NCI-H128 (cell line): ENCODE measurements around the gene NIPAL3.
"Not testable (repeated sequence)": the region's sequence is repeated elsewhere in the genome, so short reads cannot be mapped to it uniquely, and the experiment has no call there.

Source experiments
- DNase-seq: peaks from one replicate; lab custom pipeline; 2025; ENCODE audit not compliant: unreplicated experiment; lab: John Stamatoyannopoulos, UW

The NIPAL3 gene

DNA sequence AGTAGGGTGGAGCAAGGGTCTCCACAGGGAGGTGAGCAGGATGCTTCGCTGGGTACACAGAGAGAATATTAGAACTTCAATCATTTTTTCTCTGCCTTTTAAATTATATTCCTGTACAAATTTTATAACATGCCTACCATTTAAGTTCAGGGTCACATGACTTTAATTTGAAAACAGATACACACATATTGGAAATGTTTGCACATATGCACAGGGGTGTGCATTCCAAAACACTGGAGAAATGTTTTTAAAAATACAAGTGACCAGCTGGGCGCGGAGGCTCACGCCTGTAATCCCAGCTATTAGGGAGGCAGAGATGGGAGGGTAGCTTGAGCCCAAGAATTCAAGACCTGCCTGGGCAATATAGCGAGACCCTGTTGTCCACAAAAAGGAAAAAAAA, 39.7 kb downstream of the NIPAL3 start:
- no peak for DNase-seq

DNA sequence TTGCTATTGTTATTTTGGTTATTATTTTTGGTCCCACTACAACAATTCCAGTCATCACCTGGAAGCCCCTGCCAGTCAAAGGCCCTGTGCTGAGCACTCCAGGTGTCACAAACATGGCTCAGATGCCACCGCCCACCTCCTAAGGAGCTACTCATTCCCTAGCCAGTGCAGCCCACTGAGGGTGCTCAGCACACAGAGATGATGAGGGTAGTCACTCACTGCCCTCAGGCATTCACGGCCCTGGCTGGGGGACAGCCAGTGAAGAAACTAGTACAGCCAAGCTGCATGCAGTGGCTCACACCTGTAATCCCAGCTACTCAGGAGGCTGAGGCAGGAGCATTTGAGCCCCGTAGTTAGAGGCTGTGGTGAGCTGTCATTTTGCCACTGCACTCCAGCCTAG, 42.3 kb downstream of the NIPAL3 start:
- DNase-seq = no peak

DNA sequence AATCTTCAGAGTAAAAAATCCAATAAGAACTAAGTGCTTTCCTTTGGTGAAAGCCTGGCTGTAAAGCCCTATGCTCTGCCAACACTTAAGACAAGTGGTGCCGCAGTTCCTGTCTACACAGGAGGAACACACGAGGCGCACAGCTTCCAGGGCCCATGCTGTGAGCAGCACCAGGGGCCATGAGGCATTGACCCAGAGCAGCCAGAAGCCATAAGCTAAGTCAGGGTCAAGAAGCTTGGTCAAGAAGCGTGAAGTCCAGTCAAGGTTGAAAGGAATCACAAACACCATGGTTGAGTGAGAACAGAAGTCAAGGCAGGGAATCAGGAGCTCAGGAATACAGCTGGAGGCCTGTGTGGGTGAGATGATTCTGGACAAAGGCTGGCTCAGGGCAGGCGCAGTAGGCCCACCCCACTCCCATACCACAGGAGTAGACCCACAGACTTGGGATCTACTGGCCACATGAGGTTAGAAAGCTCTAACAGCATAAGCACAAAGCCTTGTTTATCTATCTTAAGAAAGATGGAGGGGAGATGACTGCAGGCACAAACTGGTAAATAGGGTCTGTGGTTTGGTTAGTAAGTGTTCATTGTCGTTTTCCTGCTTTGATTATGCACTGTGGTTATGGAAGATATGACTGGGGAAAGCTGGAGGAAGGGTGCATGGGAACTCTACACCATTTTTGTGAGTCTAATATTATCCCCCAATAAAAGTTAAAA, 44.1 kb downstream of the NIPAL3 start:
- no peak for DNase-seq

DNA sequence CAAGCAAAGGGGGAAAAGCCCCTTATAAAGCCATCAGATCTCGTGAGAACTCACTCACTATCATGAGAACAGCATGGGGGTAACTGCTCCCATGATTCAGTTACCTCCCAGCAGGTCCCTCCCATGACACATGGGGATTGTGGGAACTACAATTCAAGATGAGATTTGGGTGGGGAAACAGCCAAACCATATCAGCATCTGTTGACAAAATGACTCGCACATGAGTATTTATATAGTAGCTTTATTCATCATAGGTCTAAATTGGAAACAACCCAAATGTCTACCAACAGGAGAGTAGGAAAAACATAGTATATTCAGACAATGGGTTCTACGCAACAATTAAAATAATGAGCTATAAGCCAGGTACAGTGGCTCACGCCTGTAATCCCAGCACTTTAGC, 46.5 kb downstream of the NIPAL3 start:
- DNase-seq = not testable (repeated sequence)

DNA sequence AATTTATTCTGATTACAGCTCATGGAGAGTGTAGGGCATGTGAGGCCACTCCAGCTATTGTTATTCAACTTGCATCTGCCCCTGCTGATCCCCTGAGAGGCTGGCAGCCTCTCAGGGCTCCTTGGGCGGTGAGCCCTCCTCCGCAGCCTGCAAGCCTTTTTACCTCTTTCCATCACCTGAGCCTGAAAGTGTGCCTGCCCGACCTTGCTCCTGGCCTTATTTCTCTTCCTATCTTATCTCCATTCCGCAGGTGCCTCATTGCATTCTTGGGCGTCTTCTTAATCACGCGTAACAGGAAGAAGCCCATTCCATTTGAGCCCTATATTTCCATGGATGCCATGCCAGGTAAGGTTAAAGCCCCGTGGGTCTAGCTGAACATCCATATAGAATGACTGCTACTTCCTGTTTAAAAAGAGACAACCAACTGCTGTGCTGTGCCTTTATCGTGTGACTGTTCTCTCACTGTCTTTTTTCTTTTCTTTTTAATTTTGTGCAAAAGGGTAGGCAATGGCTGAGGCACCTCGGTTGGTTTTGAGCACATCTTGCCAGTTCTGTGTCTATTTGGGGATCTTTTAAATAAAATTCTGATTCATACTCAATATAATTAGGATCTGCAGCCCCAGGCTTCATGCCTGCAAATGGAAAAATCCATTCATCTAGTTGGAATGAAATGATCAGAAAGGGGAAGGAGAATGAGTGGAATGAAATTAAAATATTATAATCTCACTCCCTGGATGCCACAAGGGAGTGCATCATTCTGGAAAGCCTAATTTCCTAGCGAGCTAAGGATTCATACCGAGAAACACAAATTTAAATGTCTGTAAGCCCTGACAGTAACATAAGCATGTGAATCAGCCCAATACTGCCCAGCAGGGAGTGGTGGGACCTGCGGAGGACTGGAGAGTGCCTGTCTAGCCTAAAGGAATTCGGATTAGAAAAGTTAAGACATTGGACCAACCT, 48.5 kb downstream of the NIPAL3 start:
- DNase-seq = peak; percentile 67

DNA sequence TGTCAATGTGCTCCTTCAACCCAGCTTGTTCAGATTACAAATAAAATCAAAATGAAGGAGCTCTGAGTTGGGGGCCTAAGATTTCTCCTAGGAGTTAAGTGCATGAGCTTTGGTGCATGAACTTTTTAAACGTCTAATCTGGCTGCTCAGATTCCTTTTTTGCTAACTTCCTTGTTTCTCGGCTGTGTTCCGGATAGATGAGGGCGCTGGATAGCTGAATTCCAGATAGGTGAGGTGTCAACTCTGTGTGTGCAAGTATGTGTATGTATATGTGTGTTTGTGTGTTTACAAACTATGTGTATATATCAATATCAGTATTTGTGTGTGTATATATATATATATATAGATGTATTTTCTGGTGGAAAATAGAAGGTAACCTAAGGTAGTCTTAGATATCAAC, 49.5 kb downstream of the NIPAL3 start:
- no peak for DNase-seq

DNA sequence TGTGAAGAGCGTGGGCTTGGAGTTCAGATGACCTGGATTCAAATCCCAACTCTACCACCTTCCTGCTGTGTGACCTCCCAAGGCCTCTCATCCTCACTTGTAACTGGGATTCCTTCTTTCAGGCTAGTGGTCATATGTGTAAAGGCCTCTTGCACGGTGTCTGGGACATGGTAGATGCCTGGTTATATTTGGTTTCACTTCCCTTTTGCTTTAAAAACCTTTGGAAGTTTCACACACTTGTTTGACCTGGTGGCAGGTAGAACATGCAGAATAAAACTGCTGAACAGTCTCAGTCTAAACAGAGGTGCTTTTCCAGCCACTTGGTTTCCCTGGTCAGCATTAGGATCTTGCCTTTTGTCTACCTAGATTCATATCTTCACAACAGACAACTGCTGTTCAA, 50.0 kb downstream of the NIPAL3 start:
- no peak for DNase-seq

DNA sequence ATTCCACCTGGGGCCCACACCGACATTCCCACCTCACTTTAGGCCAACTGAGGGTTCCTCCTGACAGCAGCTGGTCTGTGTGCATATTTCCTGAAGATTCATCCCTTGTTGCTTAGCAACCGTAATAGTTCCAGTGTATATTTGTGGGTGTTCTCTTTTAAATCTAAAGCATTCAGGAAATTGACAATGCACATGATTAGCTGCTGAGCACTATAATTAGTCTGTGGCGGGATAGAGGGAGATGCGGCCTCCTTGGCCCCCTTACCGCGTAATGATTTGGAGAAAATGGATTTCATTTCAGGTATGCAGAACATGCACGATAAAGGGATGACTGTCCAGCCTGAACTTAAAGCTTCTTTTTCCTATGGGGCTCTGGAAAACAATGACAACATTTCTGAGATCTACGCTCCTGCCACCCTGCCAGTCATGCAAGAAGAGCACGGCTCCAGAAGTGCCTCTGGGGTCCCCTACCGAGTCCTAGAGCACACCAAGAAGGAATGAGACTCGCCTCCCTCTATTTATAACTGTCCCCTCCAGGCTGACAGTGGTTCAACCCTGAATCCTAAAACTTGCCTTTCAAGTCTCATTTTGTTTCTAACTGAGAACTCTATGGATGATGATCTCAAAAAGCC, 53.2 kb downstream of the NIPAL3 start:
- DNase-seq = no peak

DNA sequence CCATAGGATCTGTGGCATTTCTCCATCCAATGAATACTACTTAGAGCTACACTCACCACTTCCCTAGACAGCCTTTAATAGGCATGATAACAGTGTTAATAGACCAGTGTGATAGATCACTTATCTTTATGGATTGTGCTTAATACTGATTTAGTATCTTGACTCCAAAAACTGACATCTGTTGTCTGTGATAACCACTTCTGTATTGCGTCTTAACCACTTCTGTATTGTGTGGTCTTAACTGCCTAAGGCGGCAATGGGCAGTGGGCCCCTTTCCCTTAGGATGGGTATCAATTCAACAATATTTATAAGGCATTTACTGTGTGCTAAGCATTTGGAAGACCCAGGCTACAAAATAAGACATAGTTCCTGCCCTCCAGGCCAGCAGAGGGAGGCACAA, 55.0 kb downstream of the NIPAL3 start:
- DNase-seq = no peak

DNA sequence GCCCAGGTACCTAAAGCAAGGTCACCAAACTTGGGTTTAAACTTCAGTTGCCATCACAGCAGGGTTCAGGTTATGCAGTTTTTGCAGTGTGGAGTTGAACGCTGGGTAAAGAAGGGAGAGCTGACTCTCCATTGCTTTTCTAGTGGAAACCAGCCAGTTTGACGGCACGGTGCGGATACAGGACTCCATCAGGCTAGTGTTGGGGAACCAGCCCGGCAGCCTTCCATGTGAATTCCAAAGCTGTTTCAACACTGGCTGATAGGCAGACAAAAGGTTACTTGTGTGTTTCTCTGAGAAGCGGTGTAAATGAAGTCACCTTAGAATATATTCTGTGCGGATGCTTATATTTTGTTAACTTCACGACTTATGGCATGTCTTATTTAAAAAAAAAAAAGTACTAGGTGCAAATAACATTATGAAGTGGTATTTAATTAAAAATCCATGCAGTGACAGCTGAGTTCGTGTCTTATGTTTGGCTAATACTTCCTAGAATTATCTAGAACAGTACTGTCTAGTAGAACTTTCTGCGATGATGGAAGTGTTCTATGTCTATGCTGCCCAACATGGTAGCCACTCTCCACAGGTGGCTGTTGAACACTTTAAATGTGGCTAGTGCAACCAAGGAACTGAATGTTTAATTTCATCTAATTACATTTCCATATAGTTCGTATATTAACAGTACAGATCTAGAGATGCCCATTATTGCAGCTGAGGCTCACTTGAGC, 57.1 kb downstream of the NIPAL3 start:
- no peak for DNase-seq

DNA sequence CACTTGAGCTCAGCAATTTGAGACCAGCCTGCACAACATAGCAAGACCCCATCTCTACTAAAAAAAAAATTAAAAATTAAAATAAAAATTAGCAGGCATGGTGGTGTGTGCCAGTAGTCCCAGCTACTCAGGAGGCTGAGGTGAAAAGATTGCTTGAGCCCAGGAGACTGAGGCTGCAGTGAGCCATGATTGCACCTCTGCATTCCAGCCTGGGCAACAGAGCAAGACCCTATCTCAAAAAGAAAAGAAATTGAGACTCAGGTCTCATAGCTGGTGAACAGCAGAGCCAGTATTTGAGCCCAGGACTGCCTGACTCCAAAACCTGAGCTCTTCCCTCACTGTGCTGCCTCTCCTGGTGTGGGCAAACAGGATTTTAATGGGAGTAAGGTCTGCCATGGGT, 58.6 kb downstream of the NIPAL3 start:
- DNase-seq = no peak

DNA sequence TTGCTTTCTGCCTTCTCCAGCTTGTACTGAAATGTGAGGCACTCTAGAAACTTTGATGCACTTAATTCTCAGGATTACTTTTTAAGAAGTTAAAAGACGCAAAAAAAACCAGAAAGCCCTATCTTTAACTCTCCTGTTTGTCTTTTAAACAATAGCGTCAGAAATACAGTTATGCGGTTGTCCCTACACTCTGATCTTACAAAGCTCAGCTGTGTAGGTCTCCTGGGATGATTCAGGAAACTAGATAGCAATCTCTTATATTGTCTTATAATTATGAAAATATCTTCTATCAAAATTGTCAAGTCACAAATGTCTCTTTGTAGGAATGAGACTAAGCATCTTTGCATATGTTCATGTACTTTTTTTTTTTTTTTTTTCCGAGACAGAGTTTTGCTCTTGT, 60.1 kb downstream of the NIPAL3 start:
- DNase-seq = no peak

DNA sequence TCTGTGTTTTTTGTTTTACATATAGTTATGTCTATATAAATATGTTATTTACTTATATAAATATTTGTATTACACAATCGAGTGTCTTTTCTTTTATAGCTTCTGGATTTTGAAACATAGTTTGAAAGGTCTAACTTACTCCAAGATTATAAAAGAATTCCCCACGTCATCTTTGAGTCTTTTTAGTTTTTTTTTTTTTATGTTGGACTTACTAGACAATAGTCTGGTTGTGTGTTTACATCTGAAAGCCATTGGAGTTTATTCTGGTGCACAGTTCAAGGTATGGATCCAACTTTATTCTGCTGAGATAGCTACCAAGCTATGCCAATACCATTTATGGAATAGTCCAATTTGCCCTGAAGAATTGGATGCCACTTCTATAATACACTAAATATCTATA, 61.0 kb downstream of the NIPAL3 start:
- DNase-seq = no peak

DNA sequence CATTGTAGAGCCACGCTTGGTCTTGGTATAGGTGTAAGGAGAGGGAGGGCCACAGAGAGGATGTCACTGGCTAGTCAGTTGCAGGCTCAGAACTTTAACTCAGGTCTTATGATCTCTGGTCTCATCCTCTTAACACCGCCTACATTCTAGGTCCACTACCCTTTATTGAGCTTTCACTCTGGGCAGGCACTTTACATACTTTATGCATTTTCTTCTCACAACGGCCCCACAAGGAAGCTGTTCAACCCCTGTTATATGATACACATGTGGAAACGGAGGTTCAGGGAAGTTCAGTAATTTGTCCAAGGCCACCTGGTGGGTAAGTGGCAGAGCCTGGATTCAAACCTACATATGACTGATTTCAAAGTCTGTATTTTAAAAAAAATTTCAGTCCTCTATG, 61.7 kb downstream of the NIPAL3 start:
- no peak for DNase-seq

DNA sequence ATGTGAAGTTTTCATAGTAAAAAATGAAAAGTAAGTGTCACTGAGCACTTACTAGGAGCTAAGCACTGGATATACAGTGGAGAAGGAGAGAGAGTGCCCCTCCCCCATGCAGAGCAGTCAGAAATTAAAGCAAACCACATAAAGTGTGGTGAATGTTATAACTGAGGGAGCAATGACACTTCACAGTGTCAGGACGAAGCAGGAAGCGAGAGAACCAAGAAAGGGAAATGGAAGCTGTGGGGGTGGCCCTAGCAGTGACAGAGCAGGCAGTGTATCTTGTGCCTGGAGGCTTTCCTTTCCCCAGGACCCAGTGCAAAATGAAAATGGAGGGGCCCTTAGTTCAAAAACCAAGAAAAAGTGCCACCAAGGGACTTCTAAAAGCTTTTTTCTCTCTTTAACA, 65.5 kb downstream of the NIPAL3 start:
- DNase-seq = no peak

DNA sequence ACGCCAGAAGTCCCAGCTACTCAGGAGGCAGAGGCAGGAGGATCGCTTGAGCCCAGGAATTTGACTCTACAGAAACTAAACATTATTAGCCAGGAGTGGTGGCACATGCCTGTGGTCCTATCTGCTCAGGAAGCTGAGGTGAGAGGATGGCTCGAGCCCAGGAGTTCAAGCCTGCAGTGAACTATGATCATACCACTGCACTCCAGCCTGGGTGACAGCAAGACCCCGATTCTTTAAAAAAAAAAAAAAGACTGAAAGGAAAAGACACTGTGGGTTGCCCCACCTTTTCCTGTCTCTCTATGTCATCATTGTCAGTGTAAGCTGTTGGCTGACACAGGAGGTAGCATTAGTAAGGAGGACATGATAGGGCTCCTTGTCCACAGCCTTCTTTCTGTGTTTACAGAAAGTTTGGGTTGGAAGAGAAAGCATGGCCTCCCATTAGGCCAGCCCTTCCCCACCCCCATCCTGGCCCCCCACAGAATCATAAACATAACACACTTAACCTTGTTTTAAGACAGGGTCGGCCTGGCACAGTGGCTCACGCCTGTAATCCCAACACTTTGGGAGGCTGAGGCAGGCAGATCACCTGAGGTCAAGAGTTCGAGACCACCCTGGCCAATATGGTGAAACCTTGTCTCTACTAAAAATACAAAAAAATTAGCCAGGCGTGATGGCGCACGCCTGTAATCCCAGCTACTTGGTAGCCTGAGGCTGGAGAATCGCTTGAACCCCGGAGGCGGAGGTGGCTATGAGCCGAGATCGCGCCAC, 66.4 kb downstream of the NIPAL3 start:
- no peak for DNase-seq

DNA sequence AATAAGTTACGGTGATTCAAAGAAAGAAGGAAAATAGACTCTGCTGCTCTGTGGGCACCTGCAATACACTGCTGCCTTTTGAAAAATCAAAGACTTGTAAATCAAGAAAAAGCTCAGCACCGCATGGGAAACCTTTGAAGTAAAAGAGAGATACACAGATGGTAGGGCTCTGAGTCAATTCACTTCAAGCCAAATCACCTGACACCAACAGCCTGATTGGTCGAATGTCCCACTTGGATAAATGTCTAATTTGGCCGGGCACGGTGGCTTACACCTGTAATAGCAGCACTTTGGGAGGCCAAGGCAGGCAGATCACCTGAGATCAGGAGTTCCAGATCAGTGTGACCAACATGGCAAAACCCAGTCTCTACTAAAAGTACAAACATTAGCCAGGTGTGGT, 67.8 kb downstream of the NIPAL3 start:
- DNase-seq = no peak

DNA sequence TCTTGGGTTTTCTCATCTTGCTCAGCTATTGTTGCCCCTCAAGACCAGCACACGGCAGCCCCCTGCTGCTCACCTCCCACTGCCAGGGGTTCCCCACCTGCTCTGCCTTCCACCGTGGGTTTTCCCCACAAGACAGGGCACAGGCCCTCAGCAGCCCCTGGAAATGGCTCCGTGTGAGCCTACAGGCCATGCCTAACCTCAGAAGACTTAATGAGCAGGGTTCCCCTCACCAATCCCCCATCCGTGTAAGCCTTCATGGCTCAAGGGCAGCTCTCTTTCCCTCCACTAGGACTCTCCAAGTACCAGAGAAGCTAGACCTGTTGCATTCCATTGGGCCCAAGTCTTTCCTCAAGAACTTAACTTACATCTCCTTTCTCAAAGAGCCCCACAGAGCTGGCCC, 68.6 kb downstream of the NIPAL3 start:
- DNase-seq = no peak

DNA sequence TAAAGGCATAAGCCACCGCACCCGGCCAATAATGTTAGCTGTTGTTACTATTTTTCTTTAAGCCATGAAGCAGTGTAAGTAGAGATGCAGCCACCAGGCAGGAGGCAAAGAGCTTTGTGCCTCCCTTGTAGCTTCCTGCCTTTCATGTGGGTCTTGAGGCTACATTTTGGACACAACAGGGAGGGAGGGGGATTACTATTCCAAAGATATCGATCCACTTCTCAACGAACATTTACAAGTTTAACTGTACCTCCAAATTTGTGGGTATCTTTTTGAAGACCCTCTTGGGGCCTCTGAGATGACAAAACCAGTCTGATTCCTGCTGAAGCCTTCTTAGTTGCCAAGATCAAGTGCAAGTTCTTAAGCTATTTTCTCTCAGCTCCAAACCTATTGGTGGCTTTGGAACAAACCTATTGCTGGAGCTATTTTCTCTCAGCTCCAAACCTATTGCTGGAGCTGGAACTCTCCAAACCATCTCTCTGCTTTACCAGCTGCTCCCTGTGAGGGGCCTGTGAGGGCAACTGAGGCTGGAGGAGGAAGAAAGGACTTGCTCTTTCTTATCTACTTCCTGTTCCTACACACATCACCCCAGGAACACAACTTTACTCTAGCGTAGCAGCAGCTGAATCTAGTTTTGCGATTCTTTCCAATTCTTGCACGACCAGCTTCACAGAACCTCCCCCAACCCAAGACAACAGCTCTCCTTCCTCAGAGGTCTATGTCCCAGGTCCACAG, 70.9 kb downstream of the NIPAL3 start:
- DNase-seq = no peak

DNA sequence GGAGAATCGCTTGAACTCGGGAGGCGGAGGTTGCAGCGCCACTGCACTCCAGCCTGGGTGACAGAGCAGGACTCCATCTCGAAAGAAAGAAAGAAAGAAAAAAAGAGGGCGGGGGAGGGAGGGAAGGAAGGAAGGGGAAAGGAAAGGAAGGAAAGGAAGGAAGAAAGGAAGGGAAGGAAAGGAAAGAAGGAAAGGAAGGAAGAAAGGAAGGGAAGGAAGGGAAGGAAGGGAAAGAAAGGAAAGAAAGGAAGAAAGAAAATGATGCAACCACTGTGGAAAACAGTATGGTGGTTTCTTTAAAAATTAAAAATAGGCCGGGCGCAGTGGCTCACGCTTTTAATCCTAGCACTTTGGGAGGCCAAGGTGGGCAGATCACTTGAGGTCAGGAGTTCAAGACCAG, 71.9 kb downstream of the NIPAL3 start:
- no peak for DNase-seq
